Activated CD8-positive, alpha-beta memory T cell treated with anti-CD3 and anti-CD28 coated beads, Interleukin-2, amount 50 U/mL, for 24 hours (primary cell): ENCODE data around the gene FIG4.
"Not testable (repeated sequence)": the region's sequence is repeated elsewhere in the genome, so short reads cannot be mapped to it uniquely, and the experiment has no call there.

Experiments
- DNase-seq: peaks from one replicate; pipeline ENCODE4 v3.0.0-alpha.2; 2020; ENCODE audit errors: extremely low read depth

The FIG4 gene

GRCh38 chr6:109794201-109794923 is 103.3 kb downstream of the FIG4 start:
- DNase-seq: no peak

- no peak for DNase-seq
Measured at GRCh38 chr6:109795994-109796555, 105.0 kb downstream of the FIG4 start.

GRCh38 chr6:109799129-109799528 is 108.0 kb downstream of the FIG4 start:
- no peak for DNase-seq

- DNase-seq: no peak
Measured at GRCh38 chr6:109799664-109800063, 108.6 kb downstream of the FIG4 start.

- no peak for DNase-seq
Measured at GRCh38 chr6:109800771-109801170, 109.7 kb downstream of the FIG4 start.

GRCh38 chr6:109801794-109802193 is 110.7 kb downstream of the FIG4 start:
- DNase-seq: no peak

- no peak for DNase-seq
Measured at GRCh38 chr6:109804020-109804419, 112.9 kb downstream of the FIG4 start.

GRCh38 chr6:109807881-109808280 is 116.8 kb downstream of the FIG4 start:
- no peak for DNase-seq

GRCh38 chr6:109808837-109809236 is 117.7 kb downstream of the FIG4 start:
- DNase-seq: no peak

- DNase-seq: no peak
Measured at GRCh38 chr6:109815054-109815453, 124.0 kb downstream of the FIG4 start.

- no peak for DNase-seq
Measured at GRCh38 chr6:109816452-109817374, 125.6 kb downstream of the FIG4 start.

- no peak for DNase-seq
Measured at GRCh38 chr6:109820706-109821350, 129.7 kb downstream of the FIG4 start.

- no peak for DNase-seq
Measured at GRCh38 chr6:109821428-109821827, 130.3 kb downstream of the FIG4 start.

- no peak for DNase-seq
Measured at GRCh38 chr6:109824105-109824504, 133.0 kb downstream of the FIG4 start.

GRCh38 chr6:109826551-109826950 is 135.5 kb downstream of the FIG4 start:
- DNase-seq: no peak

- not testable (repeated sequence) for DNase-seq
Measured at GRCh38 chr6:109831352-109831751, 140.3 kb downstream of the FIG4 start.

- no peak for DNase-seq
Measured at GRCh38 chr6:109834131-109834530, 143.0 kb downstream of the FIG4 start.

GRCh38 chr6:109834595-109835437 is 143.7 kb downstream of the FIG4 start:
- no peak for DNase-seq

- DNase-seq: no peak
Measured at GRCh38 chr6:109840034-109840433, 148.9 kb downstream of the FIG4 start.

GRCh38 chr6:109840796-109841195 is 149.7 kb downstream of the FIG4 start:
- DNase-seq: no peak

- no peak for DNase-seq
Measured at GRCh38 chr6:109841869-109842268, 150.8 kb downstream of the FIG4 start.
